Measurements from ENCODE around the gene EPGN.

- TF ChIP-seq POLR2AphosphoS5 (IDR thresholded peaks at IDR 0.05) (no peak), CTCF (IDR thresholded peaks at IDR 0.05) (no peak)
Measured at GRCh38 chr4:74325886-74326285, 17.6 kb downstream of the EPGN start.

Data from gastroesophageal sphincter (tissue), 3 donors.